Measurements from ENCODE around the gene ZBED5.
"Not testable (repeated sequence)": the region's sequence is repeated elsewhere in the genome, so short reads cannot be mapped to it uniquely, and the experiment has no call there.

GRCh38 chr11:10884292-10884691, 26.4 kb upstream of the ZBED5 start:
- TF ChIP-seq, protein P1, sequence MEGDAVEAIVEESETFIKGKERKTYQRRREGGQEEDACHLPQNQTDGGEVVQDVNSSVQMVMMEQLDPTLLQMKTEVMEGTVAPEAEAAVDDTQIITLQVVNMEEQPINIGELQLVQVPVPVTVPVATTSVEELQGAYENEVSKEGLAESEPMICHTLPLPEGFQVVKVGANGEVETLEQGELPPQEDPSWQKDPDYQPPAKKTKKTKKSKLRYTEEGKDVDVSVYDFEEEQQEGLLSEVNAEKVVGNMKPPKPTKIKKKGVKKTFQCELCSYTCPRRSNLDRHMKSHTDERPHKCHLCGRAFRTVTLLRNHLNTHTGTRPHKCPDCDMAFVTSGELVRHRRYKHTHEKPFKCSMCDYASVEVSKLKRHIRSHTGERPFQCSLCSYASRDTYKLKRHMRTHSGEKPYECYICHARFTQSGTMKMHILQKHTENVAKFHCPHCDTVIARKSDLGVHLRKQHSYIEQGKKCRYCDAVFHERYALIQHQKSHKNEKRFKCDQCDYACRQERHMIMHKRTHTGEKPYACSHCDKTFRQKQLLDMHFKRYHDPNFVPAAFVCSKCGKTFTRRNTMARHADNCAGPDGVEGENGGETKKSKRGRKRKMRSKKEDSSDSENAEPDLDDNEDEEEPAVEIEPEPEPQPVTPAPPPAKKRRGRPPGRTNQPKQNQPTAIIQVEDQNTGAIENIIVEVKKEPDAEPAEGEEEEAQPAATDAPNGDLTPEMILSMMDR (IDR thresholded peaks at IDR 0.05) = not testable (repeated sequence)
- not testable (repeated sequence) for TF ChIP-seq POLR2A (IDR thresholded peaks at IDR 0.05)
